OCI-LY7 (cell line): ENCODE measurements around the gene VPS8.

Source experiments
- EZH2phosphoT487 ChIP-seq: fragments of 200-600 bp; sonication (generic); IDR thresholded peaks from 2 replicates; pipeline ENCODE4 v1.6.1; 2018; ENCODE audit warnings: low read depth, borderline replicate concordance, mild to moderate bottlenecking, mixed run types, antibody characterized with exemption, low read length, moderate library complexity, mixed read lengths
- TF ChIP-seq, protein P1 (sequence below): fragments of 200-600 bp; sonication (generic); conservative IDR thresholded peaks from 2 replicates; pipeline ENCODE4 v1.5.1; 2014; ENCODE audit warnings: mild to moderate bottlenecking, antibody characterized with exemption, low read length, moderate library complexity, mixed read lengths

GRCh38 chr3:184784731-184785500, 27.1 kb upstream of the VPS8 start:
- TF ChIP-seq, protein P1, sequence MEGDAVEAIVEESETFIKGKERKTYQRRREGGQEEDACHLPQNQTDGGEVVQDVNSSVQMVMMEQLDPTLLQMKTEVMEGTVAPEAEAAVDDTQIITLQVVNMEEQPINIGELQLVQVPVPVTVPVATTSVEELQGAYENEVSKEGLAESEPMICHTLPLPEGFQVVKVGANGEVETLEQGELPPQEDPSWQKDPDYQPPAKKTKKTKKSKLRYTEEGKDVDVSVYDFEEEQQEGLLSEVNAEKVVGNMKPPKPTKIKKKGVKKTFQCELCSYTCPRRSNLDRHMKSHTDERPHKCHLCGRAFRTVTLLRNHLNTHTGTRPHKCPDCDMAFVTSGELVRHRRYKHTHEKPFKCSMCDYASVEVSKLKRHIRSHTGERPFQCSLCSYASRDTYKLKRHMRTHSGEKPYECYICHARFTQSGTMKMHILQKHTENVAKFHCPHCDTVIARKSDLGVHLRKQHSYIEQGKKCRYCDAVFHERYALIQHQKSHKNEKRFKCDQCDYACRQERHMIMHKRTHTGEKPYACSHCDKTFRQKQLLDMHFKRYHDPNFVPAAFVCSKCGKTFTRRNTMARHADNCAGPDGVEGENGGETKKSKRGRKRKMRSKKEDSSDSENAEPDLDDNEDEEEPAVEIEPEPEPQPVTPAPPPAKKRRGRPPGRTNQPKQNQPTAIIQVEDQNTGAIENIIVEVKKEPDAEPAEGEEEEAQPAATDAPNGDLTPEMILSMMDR, result no peak
- TF ChIP-seq EZH2phosphoT487, result no peak
